IPS-NIHi7 (cell line): ENCODE measurements around the gene DAB2IP.
A peak's percentile ranks its signal among the peaks of the same experiment; 100 is the strongest.

ENCODE experiments used
- DNase-seq: peaks from one replicate; pipeline ENCODE4 v3.0.0; 2012; ENCODE audit warnings: mixed read lengths; ENCODE audit errors: extremely low spot score

The DAB2IP gene

GRCh38 chr9:121684381-121685145 is 33.1 kb downstream of the DAB2IP start:
- DNase-seq: peak; percentile 84

GRCh38 chr9:121685146-121685794 is 33.8 kb downstream of the DAB2IP start:
- no peak for DNase-seq

- DNase-seq: no peak
Observed at GRCh38 chr9:121685795-121686377, 34.5 kb downstream of the DAB2IP start.

- DNase-seq: peak; percentile 82
Observed at GRCh38 chr9:121686930-121687541, 35.6 kb downstream of the DAB2IP start.

GRCh38 chr9:121688146-121688680 is 36.8 kb downstream of the DAB2IP start:
- DNase-seq: no peak

- DNase-seq: no peak
Observed at GRCh38 chr9:121688681-121689080, 37.2 kb downstream of the DAB2IP start.

- DNase-seq: no peak
Observed at GRCh38 chr9:121689461-121690157, 38.2 kb downstream of the DAB2IP start.

GRCh38 chr9:121690316-121690715 is 38.9 kb downstream of the DAB2IP start:
- DNase-seq: no peak

- no peak for DNase-seq
Observed at GRCh38 chr9:121690766-121691165, 39.3 kb downstream of the DAB2IP start.

- no peak for DNase-seq
Observed at GRCh38 chr9:121691890-121692289, 40.5 kb downstream of the DAB2IP start.

- peak; percentile 62 for DNase-seq
Observed at GRCh38 chr9:121692606-121693387, 41.4 kb downstream of the DAB2IP start.

GRCh38 chr9:121693388-121693670 is 41.9 kb downstream of the DAB2IP start:
- DNase-seq: no peak

GRCh38 chr9:121694001-121694400 is 42.6 kb downstream of the DAB2IP start:
- DNase-seq: no peak

- no peak for DNase-seq
Observed at GRCh38 chr9:121694600-121694999, 43.2 kb downstream of the DAB2IP start.

- DNase-seq: no peak
Observed at GRCh38 chr9:121696930-121697329, 45.5 kb downstream of the DAB2IP start.

GRCh38 chr9:121698627-121699570 is 47.5 kb downstream of the DAB2IP start:
- peak; percentile 89 for DNase-seq

GRCh38 chr9:121699571-121700164 is 48.2 kb downstream of the DAB2IP start:
- DNase-seq: no peak

GRCh38 chr9:121700165-121700831 is 48.9 kb downstream of the DAB2IP start:
- DNase-seq: peak; percentile 53

- no peak for DNase-seq
Observed at GRCh38 chr9:121700832-121701419, 49.5 kb downstream of the DAB2IP start.
